HepG2 (cell line): Measurements from ENCODE around the gene SFXN5. TPM values are rescaled to one million over a fixed set of nuclear protein-coding genes. Genes with fewer than 3 reads are reported as not detected.
A peak's percentile ranks its signal among the peaks of the same experiment; 100 is the strongest.

Experiments
- ARNTL ChIP-seq: sonication (generic); formaldehyde crosslinking; IDR thresholded peaks from 2 replicates; pipeline ENCODE4 v1.4.0; 2020; ENCODE audit warnings: mild to moderate bottlenecking, missing genetic modification reagents
- CCDC6 ChIP-seq: sonication (generic); formaldehyde crosslinking; IDR thresholded peaks from 2 replicates; pipeline ENCODE4 v1.8.1; 2022; ENCODE audit warnings: mild to moderate bottlenecking, missing genetic modification reagents, moderate library complexity
- ELF3 ChIP-seq: IDR thresholded peaks from 2 replicates; pipeline ENCODE4 v1.6.1; 2016; ENCODE audit warnings: missing genetic modification reagents, missing compliant biosample characterization
- GABPA ChIP-seq, 2 experiments: IDR thresholded peaks; 2 replicates each; pipeline ENCODE4 v1.6.1; 2011 to 2016; ENCODE audit warnings: low read depth in 2 of 2, low read length in 1 of 2, missing biosample characterization in 1 of 2, missing genetic modification characterization in 1 of 2
- GABPB1 ChIP-seq: IDR thresholded peaks from 2 replicates; pipeline ENCODE4 v1.6.1; 2016; ENCODE audit warnings: mild to moderate bottlenecking, missing genetic modification reagents, moderate library complexity, missing compliant biosample characterization
- HMG20A ChIP-seq: IDR thresholded peaks from 2 replicates; pipeline ENCODE4 v1.6.1; 2016; ENCODE audit warnings: borderline replicate concordance
- ISL2 ChIP-seq: sonication (generic); formaldehyde crosslinking; IDR thresholded peaks from 2 replicates; pipeline ENCODE4 v1.5.0; 2020; ENCODE audit warnings: missing genetic modification reagents
- PITX1 ChIP-seq: sonication (generic); formaldehyde crosslinking; IDR thresholded peaks from 2 replicates; pipeline ENCODE4 v1.5.1; 2020; ENCODE audit warnings: mild to moderate bottlenecking, missing genetic modification reagents
- PRDM4 ChIP-seq: sonication (generic); formaldehyde crosslinking; IDR thresholded peaks from 2 replicates; pipeline ENCODE4 v1.9.0; 2021; ENCODE audit warnings: missing genetic modification reagents, borderline replicate concordance
- RCOR2 ChIP-seq: IDR thresholded peaks from 2 replicates; pipeline ENCODE4 v1.6.1; 2016; ENCODE audit warnings: missing biosample characterization, missing genetic modification reagents
- RFX5 ChIP-seq: IDR thresholded peaks from 2 replicates; pipeline ENCODE4 v1.6.1; 2011; ENCODE audit warnings: low read depth, low read length, improper control_type of control experiment
- RXRB ChIP-seq: IDR thresholded peaks from 2 replicates; pipeline ENCODE4 v1.6.1; 2016; ENCODE audit warnings: borderline replicate concordance, missing genetic modification reagents, missing compliant biosample characterization
- SMAD1 ChIP-seq: sonication (generic); formaldehyde crosslinking; IDR thresholded peaks from 2 replicates; pipeline ENCODE4 v1.4.0; 2020; ENCODE audit warnings: missing genetic modification reagents, low read depth, mild to moderate bottlenecking, borderline replicate concordance
- SMAD9 ChIP-seq: sonication (generic); formaldehyde crosslinking; IDR thresholded peaks from 2 replicates; pipeline ENCODE4 v1.5.1; 2020; ENCODE audit warnings: mild to moderate bottlenecking, missing genetic modification reagents
- SMC3 ChIP-seq: IDR thresholded peaks from 2 replicates; pipeline ENCODE4 v1.6.1; 2011; ENCODE audit warnings: low read length, improper control_type of control experiment
- SP1 ChIP-seq, 2 experiments: fragments of 450-650 bp in 1 of 2; sonication (generic) in 1 of 2; formaldehyde crosslinking in 1 of 2; IDR thresholded peaks; 2 replicates each; pipeline versions ENCODE4 v1.4.0 to v1.6.1; 2016 to 2020; ENCODE audit warnings: missing genetic modification reagents in 1 of 2
- UBTF ChIP-seq: sonication (generic); formaldehyde crosslinking; IDR thresholded peaks from 2 replicates; pipeline ENCODE4 v1.4.0; 2020; ENCODE audit warnings: mild to moderate bottlenecking, missing genetic modification reagents
- ZBTB7A ChIP-seq: sonication (generic); formaldehyde crosslinking; IDR thresholded peaks from 2 replicates; pipeline ENCODE4 v1.8.0; 2022; ENCODE audit warnings: mild to moderate bottlenecking, missing genetic modification reagents
- ZNF224 ChIP-seq: sonication (generic); formaldehyde crosslinking; IDR thresholded peaks from 2 replicates; pipeline ENCODE4 v1.5.0; 2020; ENCODE audit warnings: mild to moderate bottlenecking, missing genetic modification reagents
- ZNF512B ChIP-seq: sonication (generic); formaldehyde crosslinking; IDR thresholded peaks from 2 replicates; pipeline ENCODE4 v1.5.1; 2020; ENCODE audit warnings: missing genetic modification reagents, mild to moderate bottlenecking, borderline replicate concordance
- ZSCAN12 ChIP-seq: sonication (generic); formaldehyde crosslinking; IDR thresholded peaks from 2 replicates; pipeline ENCODE4 v1.9.0; 2021; ENCODE audit warnings: mild to moderate bottlenecking, missing genetic modification reagents
- ZSCAN20 ChIP-seq: sonication (generic); formaldehyde crosslinking; IDR thresholded peaks from 2 replicates; pipeline ENCODE4 v1.4.0; 2020; ENCODE audit warnings: missing genetic modification reagents, mild to moderate bottlenecking, borderline replicate concordance
- polyA plus RNA-seq, 8 experiments: library from polyadenylated mRNA; depleted of rRNA in 3 of 8; stranded (reverse) in 7 of 8; unstranded in 1 of 8; fragments of >200 nt; fragmentation: Illumina TruSeq in 4 of 8; extraction: Trizol in 4 of 8; gene quantifications; 2 replicates each; pipeline versions ENCODE4 v1.2.1 to v1.2.3, GENCODE V29; 2011 to 2016; ENCODE audit warnings: low read depth in 4 of 8, missing spikeins in 1 of 8, mixed read lengths in 1 of 8; ENCODE audit not compliant: insufficient read depth in 1 of 8
- total RNA-seq, 5 experiments: library from RNA; depleted of rRNA; stranded (reverse); fragments of >200 nt; fragmentation: Illumina TruSeq; extraction: Trizol; gene quantifications; 2 replicates each; pipeline ENCODE4 v1.2.3, GENCODE V29; 2016; ENCODE audit warnings: low read depth in 1 of 5

SFXN5 gene
- total and polyA plus RNA-seq, 2 of the 13 experiments (the other 11 are each of a cell fraction or from before 2014, with no cell fraction given), result 34.9 to 37.4 TPM

- TF ChIP-seq PRDM4 (CRISPR knock-in tag), result no peak
- no peak for TF ChIP-seq ZSCAN12 (CRISPR knock-in tag)
- TF ChIP-seq SMC3, result peak; percentile 85; the same call in 1 of the 2 replicates
- TF ChIP-seq RCOR2, result no peak
- no peak for TF ChIP-seq ZNF224 (CRISPR knock-in tag)
- no peak for TF ChIP-seq SP1 (IDR thresholded peaks at IDR 0.05)
- TF ChIP-seq SP1 (CRISPR knock-in tag; IDR thresholded peaks at IDR 0.05), result no peak
- TF ChIP-seq GABPA (IDR thresholded peaks at IDR 0.05; ENCODE audit: low read depth, low read length), result no peak
- TF ChIP-seq GABPA (CRISPR knock-in tag; IDR thresholded peaks at IDR 0.05; ENCODE audit: low read depth), result peak; percentile 68
- peak; percentile 33; the same call in 1 of the 2 replicates for TF ChIP-seq UBTF (CRISPR knock-in tag)
- no peak for TF ChIP-seq ZBTB7A (CRISPR knock-in tag)
- peak; percentile 48; the same call in 1 of the 2 replicates for TF ChIP-seq RXRB (CRISPR knock-in tag)
- 0 out of 2 replicates have a peak, but pooled peaks have one; percentile 21 for TF ChIP-seq SMAD1 (CRISPR knock-in tag)
- TF ChIP-seq PITX1 (CRISPR knock-in tag), result 0 out of 2 replicates have a peak, but pooled peaks have one; percentile 8
- TF ChIP-seq ELF3, result peak; percentile 95
- TF ChIP-seq RFX5, result 0 out of 2 replicates have a peak, but pooled peaks have one; percentile 17
- peak; percentile 71 for TF ChIP-seq GABPB1
- no peak for TF ChIP-seq CCDC6 (CRISPR knock-in tag)
- TF ChIP-seq SMAD9, result no peak
- no peak for TF ChIP-seq ZNF512B (CRISPR knock-in tag)
- TF ChIP-seq HMG20A (CRISPR knock-in tag), result no peak
- TF ChIP-seq ZSCAN20 (CRISPR knock-in tag), result no peak
- TF ChIP-seq ARNTL, result no peak
- TF ChIP-seq ISL2 (CRISPR knock-in tag), result no peak
Observed at GRCh38 chr2:72934683-72935610, 136.6 kb downstream of the SFXN5 start (continued).
